Activated T-cell treated with anti-CD3 and anti-CD28 coated beads for 48 hours (primary cell): ENCODE data around the gene NAV2.
A peak's percentile ranks its signal among the peaks of the same experiment; 100 is the strongest.
"Not testable (repeated sequence)": the region's sequence is repeated elsewhere in the genome, so short reads cannot be mapped to it uniquely, and the experiment has no call there.

Experiments used
- DNase-seq: peaks from one replicate; pipeline ENCODE4 v3.0.0-alpha.2; 2020; ENCODE audit warnings: low read depth

The NAV2 gene

DNA sequence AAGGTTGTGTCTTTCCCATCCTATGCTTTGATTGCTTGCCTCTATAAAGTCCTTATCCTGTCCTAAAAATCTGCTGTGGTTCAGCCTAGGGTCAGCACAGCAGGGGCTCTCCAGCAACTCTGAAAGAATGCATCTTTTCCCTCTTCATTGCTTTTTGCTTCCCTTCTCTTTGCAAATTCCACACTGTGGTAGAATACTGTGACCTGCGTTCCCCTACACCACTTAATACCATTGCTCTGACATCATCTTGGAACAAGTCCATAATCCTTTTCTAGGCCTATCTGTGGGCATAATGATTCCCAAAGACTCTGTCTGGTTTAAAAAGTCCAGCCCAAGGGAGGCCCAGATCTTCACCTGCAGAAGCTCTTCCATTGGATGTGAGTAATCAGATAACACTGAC, 177.7 kb downstream of the NAV2 start:
- DNase-seq = no peak

- no peak for DNase-seq
Measured at GRCh38 chr11:19891022-19891421, 178.4 kb downstream of the NAV2 start.

DNA sequence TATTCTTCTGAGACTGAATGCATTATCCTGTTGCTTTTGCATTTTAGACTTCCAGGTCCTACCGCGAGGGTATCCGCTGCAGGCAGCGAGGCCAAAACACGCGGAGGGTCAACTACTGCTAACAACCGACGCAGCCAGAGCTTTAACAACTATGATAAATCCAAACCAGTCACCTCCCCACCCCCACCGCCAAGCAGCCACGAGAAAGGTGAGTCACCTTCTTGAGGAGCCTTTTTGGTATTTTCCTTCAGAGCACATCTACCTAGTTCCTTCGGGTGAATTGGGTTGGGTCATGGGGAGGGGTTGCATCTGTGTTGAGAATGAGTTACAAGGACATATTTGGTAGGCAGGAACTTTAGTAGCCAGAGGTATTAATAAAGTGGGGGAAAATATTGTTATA, 179.8 kb downstream of the NAV2 start:
- DNase-seq = no peak

- no peak for DNase-seq
Measured at GRCh38 chr11:19892876-19893275, 180.2 kb downstream of the NAV2 start.

DNA sequence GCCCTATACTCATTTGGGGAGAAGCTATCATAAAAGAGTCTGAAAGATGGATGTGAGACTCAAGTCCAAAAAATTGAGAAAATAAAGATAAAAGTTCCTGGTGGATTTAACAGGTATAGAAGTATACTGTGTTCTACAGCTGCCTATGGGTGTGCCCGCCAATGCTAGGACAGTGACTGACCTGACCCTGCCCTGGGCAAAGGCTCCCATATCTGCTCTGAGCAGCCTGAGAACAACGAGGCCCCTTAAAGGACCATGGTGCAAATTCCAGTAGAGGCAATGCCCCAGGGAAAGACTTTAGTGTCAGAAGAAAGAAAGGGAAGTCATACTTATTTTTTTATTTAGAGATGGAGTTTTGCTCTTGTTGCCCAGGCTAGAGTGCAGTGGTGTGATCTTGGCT, 181.8 kb downstream of the NAV2 start:
- no peak for DNase-seq

GRCh38 chr11:19895037-19895436, 182.4 kb downstream of the NAV2 start:
- DNase-seq = not testable (repeated sequence)

DNA sequence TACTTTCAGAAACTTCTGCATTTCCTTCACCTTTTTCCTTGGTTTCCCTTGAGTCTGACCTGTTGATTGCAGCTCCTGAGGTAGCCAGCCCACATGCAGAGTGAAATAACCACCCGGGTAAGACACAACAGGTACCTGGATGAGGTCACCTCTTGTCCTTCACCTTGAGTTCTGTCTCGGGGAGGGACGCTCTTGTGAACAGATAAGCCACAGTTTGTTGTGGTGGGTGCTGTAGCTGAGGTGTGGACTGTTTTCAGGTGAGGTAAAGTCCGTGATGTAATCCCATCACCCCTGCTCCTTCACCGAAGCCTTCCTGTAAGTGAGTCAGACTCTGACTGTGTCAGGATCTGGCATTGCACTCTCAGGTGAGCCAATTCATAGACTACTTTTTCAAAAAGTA, 183.1 kb downstream of the NAV2 start:
- no peak for DNase-seq

- peak; percentile 34 for DNase-seq
Measured at GRCh38 chr11:19903620-19904069, 191.0 kb downstream of the NAV2 start.

DNA sequence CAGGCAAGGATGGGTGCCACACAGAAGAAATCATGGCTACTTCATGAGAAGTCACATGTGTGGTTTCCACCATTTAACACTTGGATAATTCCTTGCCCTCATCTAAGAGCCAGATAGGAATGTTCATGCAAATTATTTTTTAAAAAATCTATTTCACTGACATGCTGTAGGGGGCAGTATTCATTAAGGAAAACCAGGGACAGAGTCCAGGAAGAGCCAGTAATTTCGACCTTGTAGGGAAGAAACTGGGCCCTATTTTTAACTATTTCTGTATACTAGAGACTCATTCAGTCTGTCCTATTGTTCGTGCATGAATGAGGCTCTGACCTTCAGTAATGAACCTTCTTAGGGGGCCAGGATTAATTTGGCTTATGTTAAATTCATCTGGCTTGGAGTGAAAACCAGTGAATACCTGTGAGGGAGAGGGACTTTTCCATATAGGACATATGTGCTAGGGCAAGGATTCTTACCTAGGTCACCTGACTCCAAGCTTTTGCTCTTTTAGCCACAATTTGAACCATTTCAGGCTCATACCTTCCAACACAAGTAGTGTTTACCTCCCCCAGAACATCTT, 192.7 kb downstream of the NAV2 start:
- DNase-seq = no peak

DNA sequence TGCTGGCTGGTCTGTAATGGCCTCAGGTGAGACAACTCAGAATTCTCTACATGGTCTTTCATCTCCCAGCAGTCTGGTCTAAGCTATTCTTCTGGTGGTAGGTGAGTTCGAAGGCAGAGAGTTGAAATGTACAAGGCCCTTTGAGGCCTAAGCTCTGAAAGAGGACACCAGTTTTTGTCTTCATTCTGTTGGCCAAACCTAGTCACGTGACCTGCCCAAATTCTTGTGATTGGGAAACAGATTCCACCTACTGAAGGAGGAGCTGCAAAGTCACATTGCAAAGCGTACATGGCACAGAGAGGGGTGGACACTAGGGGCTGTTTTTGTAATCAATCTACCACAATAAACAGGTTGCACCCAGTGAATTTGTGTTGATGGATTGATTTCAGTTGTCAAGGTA, 193.5 kb downstream of the NAV2 start:
- no peak for DNase-seq

DNA sequence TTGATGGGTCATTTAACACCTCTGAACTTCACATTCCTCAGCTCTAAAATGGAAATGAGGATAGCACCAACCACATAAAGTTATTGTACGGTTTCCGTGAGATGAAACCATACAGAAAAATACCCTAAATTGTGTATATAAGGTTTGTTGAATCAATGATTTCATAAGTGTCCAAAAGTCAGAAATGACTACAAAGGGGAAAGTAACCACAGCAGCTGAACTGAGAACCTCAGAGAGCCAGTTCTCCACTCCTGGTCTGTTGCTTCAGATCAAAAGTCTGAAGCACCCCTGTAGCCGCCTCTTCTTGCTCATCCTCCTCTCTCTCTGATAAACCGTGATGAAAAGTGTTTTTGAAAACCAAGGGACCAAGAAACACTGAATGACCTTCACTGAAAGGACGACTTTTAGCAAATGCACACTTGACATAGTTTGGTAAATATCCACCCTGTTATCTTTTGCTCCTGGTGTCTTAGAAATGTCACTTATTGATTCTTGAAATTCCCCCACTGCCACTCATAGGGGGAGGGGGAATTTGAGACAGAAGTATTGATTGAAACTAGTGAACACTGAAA, 194.5 kb downstream of the NAV2 start:
- no peak for DNase-seq

DNA sequence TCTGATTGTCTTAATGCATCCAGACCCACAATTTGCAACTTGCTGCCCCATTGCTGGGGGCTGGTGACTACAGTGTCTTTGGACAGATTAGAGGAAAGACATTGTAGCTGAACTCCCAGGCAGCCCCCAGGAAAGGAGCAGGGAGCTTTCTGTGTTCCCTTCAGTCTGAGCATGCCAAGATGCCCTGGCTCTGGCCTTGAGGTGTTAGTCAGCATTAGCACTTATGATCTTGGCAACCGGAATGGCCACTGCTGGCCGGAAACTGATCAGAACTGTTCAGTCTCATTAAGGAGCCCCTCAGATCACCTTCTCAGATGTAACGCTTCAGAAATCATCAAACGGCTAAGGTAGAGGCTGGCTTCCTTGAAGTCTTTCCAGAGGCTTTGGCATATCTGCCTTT, 195.2 kb downstream of the NAV2 start:
- no peak for DNase-seq

DNA sequence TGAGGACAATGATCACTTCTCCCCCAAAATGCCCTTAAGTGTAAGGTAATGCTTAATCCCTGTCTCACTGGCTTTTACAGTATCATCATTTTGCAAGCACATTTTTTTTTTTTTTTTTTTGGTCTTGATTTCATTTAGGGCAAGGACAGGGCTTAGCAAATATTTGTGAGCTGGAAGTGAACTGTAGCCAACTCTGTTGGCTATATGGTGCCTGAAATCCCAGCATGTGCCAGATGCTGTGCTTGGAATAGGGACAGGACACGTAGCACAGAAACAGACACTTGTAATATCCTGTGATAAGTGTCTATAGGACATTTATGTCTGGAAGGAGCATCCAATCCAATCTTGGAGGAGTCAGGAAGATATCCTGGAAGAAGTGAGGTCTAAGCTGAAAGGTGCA, 198.3 kb downstream of the NAV2 start:
- DNase-seq = no peak

- DNase-seq = no peak
Measured at GRCh38 chr11:19912115-19912957, 199.7 kb downstream of the NAV2 start.

GRCh38 chr11:19912958-19913892, 200.6 kb downstream of the NAV2 start:
- no peak for DNase-seq

DNA sequence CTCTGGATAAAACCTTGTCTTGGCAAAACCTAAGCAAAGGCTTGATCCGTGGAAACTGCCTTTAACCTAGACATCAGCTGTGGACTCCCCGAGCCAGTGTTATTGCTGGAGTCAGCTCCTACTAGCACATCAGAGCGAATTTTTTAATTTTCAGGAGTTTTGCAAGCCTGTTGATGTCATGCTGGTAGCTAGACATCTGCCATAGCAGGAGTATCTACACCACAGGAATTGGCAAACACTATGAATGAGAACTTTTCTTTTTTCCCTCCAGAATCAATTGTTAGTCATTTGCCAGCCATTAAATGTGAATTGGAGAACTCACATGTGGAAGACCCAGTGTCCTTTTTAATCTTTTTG, 201.2 kb downstream of the NAV2 start:
- no peak for DNase-seq

GRCh38 chr11:19915808-19916207, 203.2 kb downstream of the NAV2 start:
- no peak for DNase-seq

- no peak for DNase-seq
Measured at GRCh38 chr11:19917069-19917468, 204.4 kb downstream of the NAV2 start.

- DNase-seq = no peak
Measured at GRCh38 chr11:19918302-19919049, 205.8 kb downstream of the NAV2 start.

DNA sequence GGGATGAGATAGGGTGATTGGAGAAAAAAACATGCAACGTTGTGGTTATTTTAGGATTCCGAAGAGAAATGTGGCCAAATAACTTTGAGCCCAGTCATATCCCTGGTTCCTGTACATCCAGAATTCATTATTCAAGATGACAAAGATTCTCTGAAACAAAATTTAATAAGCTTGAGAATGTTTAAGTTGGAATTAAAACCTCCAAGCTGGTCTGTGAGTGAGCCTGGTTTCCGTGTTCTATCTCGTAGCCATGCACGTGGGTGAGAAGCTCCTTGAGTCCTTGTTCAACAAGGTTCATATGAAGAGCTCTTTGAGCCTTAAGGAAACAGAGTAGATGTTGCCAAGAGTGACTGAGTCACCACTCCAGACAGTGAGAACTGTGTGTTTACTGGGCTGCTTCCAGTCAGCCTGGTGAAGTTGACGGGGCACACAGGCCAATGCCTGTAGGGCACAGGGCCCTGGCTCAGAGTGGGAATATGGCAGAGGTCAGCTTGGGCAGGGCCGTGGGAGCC, 206.5 kb downstream of the NAV2 start:
- DNase-seq = no peak

DNA sequence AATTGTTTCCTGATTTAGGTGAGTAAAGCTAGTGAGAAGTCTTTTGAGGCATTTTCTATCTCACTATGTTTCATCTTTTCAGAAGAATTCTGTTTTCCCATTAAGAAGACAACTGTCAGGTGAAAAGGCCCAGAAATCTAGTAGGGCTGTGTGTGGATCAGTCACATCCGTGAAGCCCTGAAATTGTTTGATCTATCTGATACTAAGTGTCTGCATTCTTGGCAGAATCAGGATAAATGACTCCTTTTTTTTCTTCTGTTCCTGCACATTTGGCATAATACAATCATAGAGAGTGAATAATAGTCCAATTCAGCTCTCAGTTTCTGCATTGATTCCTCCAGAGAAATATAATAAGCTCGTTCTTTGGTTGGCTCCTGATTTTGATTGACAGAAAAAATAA, 208.3 kb downstream of the NAV2 start:
- no peak for DNase-seq
